SK-N-SH treated with all-trans-retinoic acid at 6 μM for 48 hours (cell line): ENCODE results near the gene PCSK2.
"Not testable (repeated sequence)": the region's sequence is repeated elsewhere in the genome, so short reads cannot be mapped to it uniquely, and the experiment has no call there.

ENCODE experiments used
- BACH2 ChIP-seq: fragments of 250-450 bp; sonication (Bioruptor Pico); IDR thresholded peaks from 2 replicates; pipeline ENCODE4 v1.9.0; 2021; ENCODE audit warnings: mild to moderate bottlenecking, borderline replicate concordance
- CREB5 ChIP-seq: fragments of 250-450 bp; sonication (Bioruptor Pico); IDR thresholded peaks from 2 replicates; pipeline ENCODE4 v1.5.1; 2020; ENCODE audit warnings: low read depth, mild to moderate bottlenecking, moderate library complexity
- CSDC2 ChIP-seq: fragments of 250-450 bp; sonication (Bioruptor Pico); IDR thresholded peaks from 2 replicates; pipeline ENCODE4 v1.5.0; 2020; ENCODE audit warnings: mild to moderate bottlenecking, moderate library complexity
- PATZ1 ChIP-seq: fragments of 250-450 bp; sonication (Bioruptor Pico); IDR thresholded peaks from 2 replicates; pipeline ENCODE4 v1.8.0; 2020; ENCODE audit warnings: mild to moderate bottlenecking, moderate library complexity, borderline replicate concordance
- POU6F1 ChIP-seq: fragments of 250-450 bp; sonication (Bioruptor Pico); IDR thresholded peaks from 2 replicates; pipeline ENCODE4 v1.8.0; 2021; ENCODE audit warnings: low read depth, mild to moderate bottlenecking, moderate library complexity, borderline replicate concordance
- RARB ChIP-seq: fragments of 250-450 bp; sonication (Bioruptor Pico); IDR thresholded peaks from 2 replicates; pipeline ENCODE4 v1.8.0; 2021; ENCODE audit warnings: mild to moderate bottlenecking, moderate library complexity
- TCF4 ChIP-seq: fragments of 250-450 bp; sonication (Bioruptor Pico); IDR thresholded peaks from 2 replicates; pipeline ENCODE4 v1.8.0; 2021; ENCODE audit warnings: mild to moderate bottlenecking, moderate library complexity, borderline replicate concordance
- TOX ChIP-seq: fragments of 250-450 bp; sonication (Bioruptor Pico); IDR thresholded peaks from 2 replicates; pipeline ENCODE4 v1.8.0; 2021; ENCODE audit warnings: mild to moderate bottlenecking, moderate library complexity, borderline replicate concordance
- TSHZ2 ChIP-seq: fragments of 250-450 bp; sonication (Bioruptor Pico); IDR thresholded peaks from 2 replicates; pipeline ENCODE4 v1.5.0; 2020; ENCODE audit warnings: mild to moderate bottlenecking, moderate library complexity
- ZC3H10 ChIP-seq: fragments of 250-450 bp; sonication (Bioruptor Pico); IDR thresholded peaks from 2 replicates; pipeline ENCODE4 v1.5.1; 2021; ENCODE audit warnings: mild to moderate bottlenecking, moderate library complexity
- ZFP3 ChIP-seq: fragments of 250-450 bp; sonication (Bioruptor Pico); IDR thresholded peaks from 2 replicates; pipeline ENCODE4 v1.5.0; 2020; ENCODE audit warnings: mild to moderate bottlenecking, moderate library complexity
- ZNF565 ChIP-seq: fragments of 450-650 bp; formaldehyde crosslinking; conservative IDR thresholded peaks from 2 replicates; pipeline ENCODE4 v1.5.0; 2020; ENCODE audit warnings: low read depth, mild to moderate bottlenecking, moderate library complexity
- ZNF70 ChIP-seq: fragments of 450-650 bp; formaldehyde crosslinking; IDR thresholded peaks from 2 replicates; pipeline ENCODE4 v1.5.0; 2020; ENCODE audit warnings: mild to moderate bottlenecking, moderate library complexity

GRCh38 chr20:17219856-17220255, 7.0 kb upstream of the PCSK2 start:
- not testable (repeated sequence) for TF ChIP-seq CSDC2 (CRISPR knock-in tag); ZC3H10; POU6F1 (CRISPR knock-in tag); RARB; ZNF565 (CRISPR knock-in tag); ZFP3 (CRISPR knock-in tag); TSHZ2 (CRISPR knock-in tag); TCF4 (CRISPR knock-in tag); BACH2; CREB5 (CRISPR knock-in tag); PATZ1 (CRISPR knock-in tag); TOX (CRISPR knock-in tag); ZNF70 (CRISPR knock-in tag)
